HG03520 (cell line): Measurements from ENCODE around the gene HNRNPA1L2.
A peak's percentile ranks its signal among the peaks of the same experiment; 100 is the strongest.
"Not testable (repeated sequence)": the region's sequence is repeated elsewhere in the genome, so short reads cannot be mapped to it uniquely, and the experiment has no call there.

ENCODE experiments used
- ATAC-seq: cut with Tn5 transposase; IDR thresholded peaks from one replicate; pipeline ENCODE4 v1.9.1; 2021; ENCODE audit warnings: mild to moderate bottlenecking, moderate library complexity; ENCODE audit not compliant: unreplicated experiment

HNRNPA1L2 gene

DNA sequence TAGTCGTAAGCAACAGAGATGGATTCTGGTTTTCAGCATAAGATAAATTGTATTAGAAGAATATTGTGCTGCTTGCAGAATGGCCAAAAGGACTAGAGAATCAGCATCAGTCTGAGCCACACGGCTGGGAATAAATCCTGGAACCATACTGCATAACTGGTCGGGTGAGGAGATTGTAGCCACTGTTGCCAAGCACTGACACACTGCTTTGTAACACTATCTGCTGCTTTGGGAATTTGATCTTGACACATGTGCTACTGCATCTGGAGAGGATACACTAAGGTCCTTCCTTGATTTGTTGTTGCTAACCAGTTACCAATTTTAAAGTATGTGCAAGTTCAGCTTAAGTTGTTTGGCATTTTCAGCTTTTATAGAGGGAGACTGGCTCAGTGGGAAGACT lies 1.9 kb downstream of the HNRNPA1L2 start:
- no peak for ATAC-seq

DNA sequence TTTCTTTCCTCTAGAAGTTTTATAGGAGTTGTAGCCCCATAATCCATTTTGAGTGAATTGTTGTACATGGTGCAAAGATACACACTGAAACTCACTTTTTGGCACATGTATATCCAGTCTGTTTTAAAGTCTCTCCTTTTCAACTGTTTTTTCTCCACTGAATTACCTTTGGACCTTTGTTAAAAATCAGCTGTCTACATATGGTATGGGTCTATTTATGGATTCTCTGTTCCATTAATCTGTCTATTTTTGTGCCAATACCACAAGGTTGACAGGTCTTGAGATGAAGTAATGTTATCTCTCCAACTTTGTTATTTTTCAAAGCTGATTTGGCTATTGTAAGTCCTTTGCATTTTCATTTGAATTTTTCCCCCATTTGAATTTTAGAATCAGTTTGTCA lies 4.7 kb downstream of the HNRNPA1L2 start:
- no peak for ATAC-seq

DNA sequence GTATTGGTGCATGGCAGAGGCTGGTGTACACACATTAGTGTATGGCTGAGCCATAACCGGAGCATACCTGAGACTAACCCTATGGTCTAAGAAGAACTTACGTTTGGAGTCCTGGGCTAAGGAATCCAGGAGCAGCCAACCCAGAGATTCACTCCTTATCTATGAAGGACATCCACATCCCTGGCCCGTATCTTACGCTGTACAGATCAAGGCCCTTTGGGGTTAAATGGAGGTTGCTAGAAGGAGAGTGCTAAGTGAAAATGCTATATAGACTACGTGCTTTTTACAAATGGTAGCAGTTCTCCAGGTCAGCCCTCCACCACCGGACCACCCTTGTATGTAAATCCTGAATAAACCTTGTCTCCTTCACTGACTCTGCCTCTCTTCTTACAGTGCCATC lies 8.5 kb downstream of the HNRNPA1L2 start:
- no peak for ATAC-seq

DNA sequence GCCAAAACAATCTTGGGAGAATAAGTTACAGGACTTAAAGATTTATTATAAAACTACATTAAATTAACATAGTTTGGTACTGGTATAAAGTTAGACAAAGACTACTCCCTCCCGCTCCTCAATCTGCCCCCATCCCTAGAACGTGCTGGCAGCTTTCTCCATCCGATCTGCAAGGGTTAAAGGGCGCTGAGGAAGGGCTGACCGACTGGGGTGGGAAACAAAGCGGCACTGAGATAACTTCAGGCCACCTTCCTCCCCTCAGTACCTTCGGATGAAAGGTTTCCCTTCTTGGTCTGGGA lies 9.6 kb downstream of the HNRNPA1L2 start:
- peak; percentile 6 for ATAC-seq

DNA sequence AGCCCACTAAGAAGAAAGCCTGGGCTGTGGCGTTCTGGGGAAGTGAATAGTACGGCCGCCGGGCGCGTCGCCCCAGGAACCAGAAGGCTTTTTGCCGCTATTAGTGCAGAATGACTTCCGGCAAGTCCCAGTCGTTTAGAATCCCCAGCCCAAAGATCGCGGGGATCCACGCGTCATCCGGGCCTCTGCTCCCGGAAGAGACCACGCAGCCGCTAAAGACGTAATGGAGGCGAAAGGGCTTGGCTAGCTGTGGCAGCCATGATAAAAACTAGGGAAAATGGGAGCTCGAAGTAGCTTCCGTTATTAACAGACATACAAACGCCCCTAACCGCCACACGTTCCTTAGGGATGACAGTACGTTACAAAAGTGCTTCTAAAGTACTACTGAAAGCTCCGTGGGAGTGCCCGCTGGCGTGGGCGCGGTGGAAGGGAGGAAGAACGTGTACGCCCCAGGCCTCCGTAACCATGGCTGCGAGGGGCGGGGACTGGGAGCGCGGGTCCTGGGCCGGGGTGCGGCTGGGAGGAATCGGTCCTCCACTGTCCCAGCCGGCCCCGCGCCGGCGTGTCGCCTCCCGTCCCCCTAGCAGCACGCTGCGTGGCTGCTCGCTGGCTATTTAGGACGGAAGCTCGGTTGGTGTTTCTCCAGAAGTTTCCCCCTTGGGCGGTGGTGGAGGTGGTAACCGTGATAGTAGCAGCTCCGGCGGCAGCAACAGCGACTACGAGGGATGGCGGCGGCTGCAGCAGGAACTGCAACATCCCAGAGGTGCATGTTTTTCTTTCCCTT lies 10.2 kb downstream of the HNRNPA1L2 start, which contains the start of gene SUGT1:
SUGT1 (plus strand) TSS at position 641 of the 784 bp plus-strand sequence; CDS start at position 726, 85 bp downstream.
- peak; percentile 91 for ATAC-seq

DNA sequence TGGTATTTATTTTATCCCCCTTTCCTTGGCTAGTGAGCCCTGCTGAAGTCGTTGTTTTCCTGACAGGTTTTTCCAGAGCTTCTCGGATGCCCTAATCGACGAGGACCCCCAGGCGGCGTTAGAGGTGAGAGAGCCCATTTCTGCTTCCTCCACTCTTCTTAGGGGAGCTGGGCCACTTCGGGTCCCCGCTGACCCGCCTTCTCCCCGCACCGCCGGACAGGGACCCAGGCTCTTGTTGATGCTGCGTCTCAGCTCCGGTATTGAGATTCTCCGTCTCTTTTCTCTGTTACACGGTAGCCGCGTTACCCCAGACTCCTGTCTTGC lies 10.7 kb downstream of the HNRNPA1L2 start:
- peak; percentile 28 for ATAC-seq

DNA sequence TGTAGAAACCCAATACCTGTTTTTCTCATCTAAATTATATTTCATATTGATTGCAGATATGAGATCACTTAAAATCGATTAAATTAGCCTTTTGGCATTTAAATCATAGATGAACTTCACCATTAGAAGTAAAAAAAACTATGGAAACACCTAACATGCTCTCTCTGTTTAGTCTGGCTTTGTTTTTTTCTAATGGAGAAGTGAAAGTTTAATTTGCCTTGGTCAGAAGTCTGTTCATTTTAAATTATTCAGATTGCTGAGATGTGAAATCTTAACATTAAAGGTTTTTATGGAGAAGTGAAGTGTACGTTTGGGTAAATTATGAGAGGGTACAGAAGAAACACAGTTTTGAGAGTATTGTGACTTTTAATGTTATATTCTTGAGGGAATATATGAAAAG lies 17.1 kb downstream of the HNRNPA1L2 start:
- no peak for ATAC-seq

DNA sequence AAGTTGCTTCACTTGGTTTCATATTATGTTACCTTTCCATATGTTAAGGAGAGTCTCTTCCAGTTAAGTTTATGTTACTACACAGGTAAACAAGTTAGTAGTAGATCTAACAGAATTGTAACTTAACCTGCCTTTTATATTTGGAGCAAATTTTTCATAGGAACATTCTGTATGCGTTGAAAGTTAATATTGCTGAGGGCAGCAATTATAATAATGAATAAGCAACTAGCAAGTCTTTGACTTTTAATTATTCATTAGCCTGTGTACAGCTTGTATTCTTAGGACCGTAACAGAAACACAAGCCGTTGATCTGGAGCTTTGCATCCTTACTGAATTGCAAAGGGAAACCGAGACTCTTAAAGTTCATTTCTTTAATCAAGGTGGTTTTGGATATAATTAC lies 22.0 kb downstream of the HNRNPA1L2 start:
- ATAC-seq: no peak

DNA sequence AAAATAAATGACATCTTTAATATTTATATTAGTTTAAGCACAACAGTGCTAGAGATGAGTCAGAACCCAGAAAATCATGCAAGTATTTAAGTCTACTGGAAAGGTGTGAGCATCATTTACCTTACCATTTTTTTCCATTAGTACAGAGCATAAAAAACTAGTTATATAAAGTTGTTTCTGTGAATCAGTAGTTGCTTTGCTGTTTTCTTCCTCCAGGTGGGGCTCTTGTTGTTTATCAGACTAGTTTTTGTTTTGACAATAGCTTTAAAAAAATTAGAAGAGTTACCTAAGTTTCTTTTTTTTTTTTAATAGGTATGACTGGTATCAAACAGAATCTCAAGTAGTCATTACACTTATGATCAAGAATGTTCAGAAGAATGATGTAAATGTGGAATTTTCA lies 23.1 kb downstream of the HNRNPA1L2 start:
- no peak for ATAC-seq

DNA sequence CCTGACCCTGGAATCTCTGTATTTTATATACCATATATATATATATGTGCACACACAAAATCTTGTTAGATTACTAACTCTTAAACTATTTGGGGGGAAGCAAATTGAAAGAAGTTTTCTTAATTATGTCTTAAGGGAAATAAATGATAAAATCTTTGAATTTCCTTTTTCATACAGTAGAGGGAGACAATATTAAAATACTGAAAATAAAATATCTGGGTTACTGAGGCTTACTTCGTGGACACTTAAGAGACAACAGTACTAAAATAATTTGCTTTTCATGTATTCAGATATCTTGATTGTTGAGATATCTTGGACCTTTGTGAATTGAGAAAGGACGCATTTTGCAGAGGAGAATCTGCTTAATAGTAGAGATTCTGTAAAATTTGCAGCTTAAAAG lies 27.4 kb downstream of the HNRNPA1L2 start:
- ATAC-seq: no peak

DNA sequence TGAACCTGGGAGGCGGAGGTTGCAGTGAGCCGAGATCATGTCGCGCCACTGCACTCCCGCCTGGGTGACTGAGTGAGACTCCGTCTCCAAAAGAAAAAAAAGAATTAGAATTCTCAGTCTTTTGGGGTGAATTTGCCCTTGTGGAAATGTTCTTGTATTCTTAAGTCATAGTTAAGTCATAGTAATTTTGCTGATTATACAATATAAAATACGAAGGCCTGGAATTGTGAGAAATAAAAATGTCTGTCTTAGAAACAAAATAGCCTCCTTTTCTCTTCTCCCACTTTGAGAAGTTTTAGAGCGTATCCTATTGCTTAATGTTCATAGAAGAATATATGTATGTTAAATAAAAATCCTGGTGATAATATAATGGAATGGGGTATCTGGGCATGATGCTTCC lies 28.5 kb downstream of the HNRNPA1L2 start:
- no peak for ATAC-seq

DNA sequence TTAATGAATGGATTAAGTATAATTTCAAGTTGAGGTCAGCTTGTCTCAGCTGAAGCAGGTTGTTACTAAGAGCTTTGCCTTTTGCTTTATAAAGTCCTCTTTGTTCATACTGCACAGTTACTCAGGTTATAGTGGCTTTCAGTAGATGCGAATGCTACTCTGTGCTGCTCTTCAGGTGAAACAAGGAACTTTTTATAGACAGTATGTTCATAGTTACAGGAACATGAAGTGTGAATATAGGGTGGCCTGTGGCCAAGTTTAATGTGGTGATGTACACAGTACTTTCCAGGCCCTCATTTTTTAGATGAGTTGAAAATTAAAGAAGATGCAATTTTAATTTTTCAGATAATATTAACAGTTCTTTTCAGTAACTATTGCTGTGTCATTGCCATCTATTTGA lies 31.2 kb downstream of the HNRNPA1L2 start:
- ATAC-seq: no peak

DNA sequence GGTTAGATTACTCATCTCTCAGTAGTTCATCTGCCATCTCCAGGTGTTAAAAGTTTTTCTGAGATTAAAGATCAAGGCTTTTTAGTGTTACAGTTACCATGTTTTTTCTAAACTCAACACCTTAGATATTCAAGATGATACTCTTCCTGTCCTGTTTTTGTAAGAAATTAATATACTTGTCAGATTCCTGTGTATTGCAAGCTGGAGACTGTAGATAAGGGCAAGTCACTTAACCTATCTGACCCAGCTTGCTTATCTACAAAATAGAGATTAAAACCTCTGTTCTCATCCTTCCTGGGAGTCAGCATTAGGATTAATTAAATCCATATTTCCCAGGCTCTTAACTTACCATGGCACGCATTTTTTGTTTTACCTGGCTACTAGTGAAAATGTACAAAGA lies 35.6 kb downstream of the HNRNPA1L2 start:
- ATAC-seq: no peak

DNA sequence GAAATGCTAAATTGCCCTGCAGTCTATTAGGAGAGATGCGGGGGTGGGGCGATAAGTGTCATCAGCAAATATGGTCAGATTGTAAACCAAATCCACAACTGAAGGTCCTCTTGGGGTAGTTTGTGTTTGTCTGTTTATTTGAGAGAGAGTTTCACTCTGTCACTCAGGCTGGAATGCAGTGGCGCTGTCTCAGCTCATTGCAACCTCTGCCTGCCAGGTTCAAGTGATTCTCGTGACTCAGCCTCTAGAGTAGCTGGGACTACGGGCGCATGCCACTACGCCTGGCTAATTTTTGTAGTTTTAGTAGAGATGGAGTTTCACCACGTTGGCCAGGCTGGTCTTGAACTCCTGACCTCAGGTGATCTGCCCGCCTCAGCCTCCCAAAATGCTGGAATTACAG lies 43.6 kb downstream of the HNRNPA1L2 start:
- ATAC-seq: not testable (repeated sequence)

DNA sequence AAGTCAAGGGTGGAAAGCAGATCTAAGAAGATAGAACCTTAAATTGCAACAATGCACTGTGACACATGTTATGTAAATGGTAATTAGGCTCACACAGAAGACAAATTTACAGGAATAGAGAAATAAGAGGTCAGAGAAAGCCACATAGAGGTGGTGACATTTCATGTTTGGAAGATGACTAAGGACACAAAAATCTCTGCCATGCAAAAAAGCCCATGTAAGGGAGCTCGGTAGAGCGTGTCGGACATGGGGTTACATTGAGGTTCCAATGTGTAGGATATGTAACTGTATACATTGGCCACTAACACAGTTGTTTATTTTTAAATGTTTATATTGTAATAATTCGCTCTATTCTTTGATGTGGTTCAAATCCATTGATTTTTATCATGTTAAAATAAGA lies 44.1 kb downstream of the HNRNPA1L2 start:
- ATAC-seq: no peak
